ENCODE results near the gene CPE.

DNA sequence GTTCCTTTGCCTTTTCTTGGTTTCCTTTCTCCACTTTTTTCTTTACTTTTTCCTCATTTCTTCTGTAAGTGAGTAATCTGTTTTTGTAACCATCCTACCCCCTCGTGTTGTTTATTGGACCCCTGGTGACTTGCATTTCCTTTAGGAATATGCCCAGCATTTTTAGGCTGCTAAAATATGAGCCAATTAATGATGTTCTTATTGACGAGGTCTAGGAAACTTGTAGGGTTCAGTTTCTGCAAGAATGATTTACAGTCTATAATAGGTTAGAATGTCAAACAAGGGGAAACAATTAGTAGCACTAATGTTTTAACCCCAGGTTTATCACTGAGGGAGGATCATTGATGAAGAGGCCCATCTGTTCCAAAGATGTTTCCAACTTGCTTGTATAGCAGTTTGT lies 79.0 kb downstream of the CPE start:
- TF ChIP-seq, protein P1, sequence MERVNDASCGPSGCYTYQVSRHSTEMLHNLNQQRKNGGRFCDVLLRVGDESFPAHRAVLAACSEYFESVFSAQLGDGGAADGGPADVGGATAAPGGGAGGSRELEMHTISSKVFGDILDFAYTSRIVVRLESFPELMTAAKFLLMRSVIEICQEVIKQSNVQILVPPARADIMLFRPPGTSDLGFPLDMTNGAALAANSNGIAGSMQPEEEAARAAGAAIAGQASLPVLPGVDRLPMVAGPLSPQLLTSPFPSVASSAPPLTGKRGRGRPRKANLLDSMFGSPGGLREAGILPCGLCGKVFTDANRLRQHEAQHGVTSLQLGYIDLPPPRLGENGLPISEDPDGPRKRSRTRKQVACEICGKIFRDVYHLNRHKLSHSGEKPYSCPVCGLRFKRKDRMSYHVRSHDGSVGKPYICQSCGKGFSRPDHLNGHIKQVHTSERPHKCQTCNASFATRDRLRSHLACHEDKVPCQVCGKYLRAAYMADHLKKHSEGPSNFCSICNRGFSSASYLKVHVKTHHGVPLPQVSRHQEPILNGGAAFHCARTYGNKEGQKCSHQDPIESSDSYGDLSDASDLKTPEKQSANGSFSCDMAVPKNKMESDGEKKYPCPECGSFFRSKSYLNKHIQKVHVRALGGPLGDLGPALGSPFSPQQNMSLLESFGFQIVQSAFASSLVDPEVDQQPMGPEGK (CRISPR knock-in tag; IDR thresholded peaks at IDR 0.05; ENCODE audit: borderline replicate concordance): no peak
- TF ChIP-seq ZFP3 (CRISPR knock-in tag; IDR thresholded peaks at IDR 0.05) (no peak), ESRRG (CRISPR knock-in tag; IDR thresholded peaks at IDR 0.05) (no peak), ARNTL (CRISPR knock-in tag; IDR thresholded peaks at IDR 0.05; ENCODE audit: borderline replicate concordance, low read depth) (no peak), RARB (CRISPR knock-in tag; IDR thresholded peaks at IDR 0.05) (no peak), TCF4 (CRISPR knock-in tag; IDR thresholded peaks at IDR 0.05; ENCODE audit: borderline replicate concordance) (no peak), GLIS3 (CRISPR knock-in tag; IDR thresholded peaks at IDR 0.05) (no peak), BACH2 (CRISPR knock-in tag; IDR thresholded peaks at IDR 0.05; ENCODE audit: borderline replicate concordance) (no peak), ZFP30 (CRISPR knock-in tag; IDR thresholded peaks at IDR 0.05) (no peak)
- TF ChIP-seq, protein P2, sequence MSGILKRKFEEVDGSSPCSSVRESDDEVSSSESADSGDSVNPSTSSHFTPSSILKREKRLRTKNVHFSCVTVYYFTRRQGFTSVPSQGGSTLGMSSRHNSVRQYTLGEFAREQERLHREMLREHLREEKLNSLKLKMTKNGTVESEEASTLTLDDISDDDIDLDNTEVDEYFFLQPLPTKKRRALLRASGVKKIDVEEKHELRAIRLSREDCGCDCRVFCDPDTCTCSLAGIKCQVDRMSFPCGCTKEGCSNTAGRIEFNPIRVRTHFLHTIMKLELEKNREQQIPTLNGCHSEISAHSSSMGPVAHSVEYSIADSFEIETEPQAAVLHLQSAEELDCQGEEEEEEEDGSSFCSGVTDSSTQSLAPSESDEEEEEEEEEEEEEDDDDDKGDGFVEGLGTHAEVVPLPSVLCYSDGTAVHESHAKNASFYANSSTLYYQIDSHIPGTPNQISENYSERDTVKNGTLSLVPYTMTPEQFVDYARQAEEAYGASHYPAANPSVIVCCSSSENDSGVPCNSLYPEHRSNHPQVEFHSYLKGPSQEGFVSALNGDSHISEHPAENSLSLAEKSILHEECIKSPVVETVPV (CRISPR knock-in tag; IDR thresholded peaks at IDR 0.05): no peak

Data from SK-N-SH treated with all-trans-retinoic acid at 6 μM for 48 hours (cell line).